DMS 273 treated with DMSO at 0.1 percent for 48 hours (cell line): ENCODE results near the gene S100B.
"Not testable (repeated sequence)": the region's sequence is repeated elsewhere in the genome, so short reads cannot be mapped to it uniquely, and the experiment has no call there.

Experiments
- DNase-seq: peaks from one replicate; lab custom pipeline; 2025; lab: John Stamatoyannopoulos, UW

S100B gene

GRCh38 chr21:46600978-46601377, 3.9 kb downstream of the S100B start:
- no peak for DNase-seq

GRCh38 chr21:46600305-46600704, 4.6 kb downstream of the S100B start:
- DNase-seq, result no peak

- DNase-seq, result no peak
Observed at GRCh38 chr21:46598581-46599572, 6.0 kb downstream of the S100B start.

- DNase-seq, result no peak
Observed at GRCh38 chr21:46597896-46598343, 7.0 kb downstream of the S100B start.

- DNase-seq, result no peak
Observed at GRCh38 chr21:46597031-46597430, 7.9 kb downstream of the S100B start.

DNA sequence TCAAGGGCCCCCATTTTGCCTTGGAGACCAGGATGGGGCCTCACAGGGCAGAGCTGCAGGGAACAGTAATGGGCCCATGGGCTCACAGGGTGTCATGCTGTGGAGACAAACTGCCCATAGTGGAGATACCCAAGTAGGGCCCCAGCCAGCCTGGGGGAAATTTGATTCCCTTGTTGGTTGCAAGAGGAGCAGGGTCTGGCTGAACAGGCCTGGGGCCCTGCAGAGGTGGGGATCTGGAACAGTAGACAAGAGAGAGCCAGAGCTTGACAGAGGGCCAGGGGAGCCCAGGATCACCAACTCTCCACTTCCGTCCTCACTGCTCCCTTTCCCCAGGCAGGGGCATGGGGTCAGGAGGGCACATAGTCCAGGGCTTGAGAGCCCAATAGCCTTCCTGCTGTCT, 8.7 kb downstream of the S100B start:
- DNase-seq, result no peak

- no peak for DNase-seq
Observed at GRCh38 chr21:46594276-46594675, 10.6 kb downstream of the S100B start.

DNA sequence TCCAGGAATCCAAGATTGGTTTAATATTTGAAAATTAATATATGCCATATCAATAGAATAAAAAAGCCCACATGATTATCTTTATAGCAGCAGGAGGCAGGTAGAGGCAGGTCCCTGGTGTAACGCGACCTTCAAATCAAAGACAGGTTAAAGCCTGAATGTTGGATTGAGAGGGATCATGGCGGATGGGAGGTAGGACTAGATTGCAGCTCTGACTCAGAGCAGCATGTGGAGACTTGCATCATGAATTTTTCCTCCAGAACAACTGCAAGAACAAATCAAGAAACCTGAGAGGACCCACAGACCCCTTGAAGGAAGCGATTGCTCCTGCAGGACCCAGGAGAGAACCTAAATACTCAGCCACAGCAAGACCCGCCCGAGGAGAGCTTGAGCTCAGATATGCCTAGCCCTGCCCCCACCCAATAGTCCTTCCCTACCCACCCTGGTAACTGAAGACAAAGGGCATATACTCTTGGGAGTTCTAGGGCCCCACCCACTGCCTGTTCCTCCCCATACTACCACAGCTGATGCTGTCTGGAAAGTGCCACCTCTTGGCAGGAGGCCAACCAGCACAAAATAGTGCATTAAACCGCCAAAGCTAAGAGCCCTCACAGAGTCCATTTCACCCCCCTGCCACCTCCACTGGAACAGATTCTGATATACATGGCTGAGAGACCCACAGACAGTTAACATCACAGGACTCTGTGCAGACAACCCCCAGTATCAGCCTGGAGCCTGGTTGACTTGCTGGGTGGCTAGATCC, 19.5 kb downstream of the S100B start:
- no peak for DNase-seq

GRCh38 chr21:46581780-46582307, 23.0 kb downstream of the S100B start:
- no peak for DNase-seq

DNA sequence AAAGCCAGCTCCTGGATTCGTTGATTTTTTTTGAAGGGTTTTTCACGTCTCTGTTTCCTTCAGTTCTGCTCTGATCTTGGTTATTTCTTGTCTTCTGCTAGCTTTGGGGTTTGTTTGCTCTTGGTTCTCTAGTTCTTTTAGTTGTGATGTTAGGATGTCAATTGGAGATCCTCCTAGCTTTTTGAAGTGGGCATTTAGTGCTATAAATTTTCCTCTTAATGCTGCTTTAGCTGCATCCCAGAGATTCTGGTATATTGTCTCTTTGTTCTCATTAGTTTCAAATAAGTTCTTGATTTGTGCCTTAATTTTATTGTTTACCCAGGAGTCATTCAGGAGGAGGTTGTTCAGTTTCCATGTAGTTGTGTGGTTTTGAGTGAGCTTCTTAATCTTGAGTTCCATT, 25.5 kb downstream of the S100B start:
- DNase-seq, result not testable (repeated sequence)

DNA sequence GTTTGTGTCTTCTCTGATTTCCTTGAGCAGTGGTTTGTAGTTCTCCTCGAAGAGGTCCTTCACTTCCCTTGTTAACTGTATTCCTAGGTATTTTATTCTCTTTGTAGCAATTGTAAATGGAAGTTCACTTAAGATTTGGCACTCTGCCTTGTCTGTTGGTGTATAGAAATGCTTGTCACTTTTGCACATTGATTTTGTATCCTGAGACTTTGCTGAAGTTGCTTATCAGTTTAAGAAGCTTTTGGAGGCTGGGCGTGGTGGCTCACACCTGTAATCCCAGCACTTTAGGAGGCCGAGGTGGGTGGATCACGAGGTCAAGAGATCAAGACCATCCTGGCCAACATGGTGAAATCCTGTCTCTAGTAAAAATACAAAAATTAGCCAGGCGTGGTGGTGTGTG, 27.1 kb downstream of the S100B start:
- not testable (repeated sequence) for DNase-seq

GRCh38 chr21:46572850-46573249, 32.0 kb downstream of the S100B start:
- no peak for DNase-seq

DNA sequence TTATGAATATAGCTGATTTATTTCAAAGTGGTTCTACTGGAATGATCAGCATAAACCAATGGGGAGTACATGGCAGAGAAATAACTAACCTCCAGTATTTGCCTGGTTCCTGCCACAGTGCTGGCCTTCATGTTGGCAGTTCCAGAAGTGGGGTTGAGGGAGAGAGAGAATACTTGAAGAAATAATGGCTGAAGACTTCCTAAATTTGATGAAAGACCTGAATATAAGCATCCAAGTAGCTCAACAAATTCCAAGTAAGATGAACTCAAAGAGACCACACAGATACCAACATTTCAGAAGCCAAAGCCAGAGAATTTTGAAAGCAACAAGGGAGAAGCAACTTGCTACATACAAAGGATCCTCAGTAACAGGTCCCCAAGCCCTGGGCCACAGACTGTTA, 34.3 kb downstream of the S100B start:
- no peak for DNase-seq

DNA sequence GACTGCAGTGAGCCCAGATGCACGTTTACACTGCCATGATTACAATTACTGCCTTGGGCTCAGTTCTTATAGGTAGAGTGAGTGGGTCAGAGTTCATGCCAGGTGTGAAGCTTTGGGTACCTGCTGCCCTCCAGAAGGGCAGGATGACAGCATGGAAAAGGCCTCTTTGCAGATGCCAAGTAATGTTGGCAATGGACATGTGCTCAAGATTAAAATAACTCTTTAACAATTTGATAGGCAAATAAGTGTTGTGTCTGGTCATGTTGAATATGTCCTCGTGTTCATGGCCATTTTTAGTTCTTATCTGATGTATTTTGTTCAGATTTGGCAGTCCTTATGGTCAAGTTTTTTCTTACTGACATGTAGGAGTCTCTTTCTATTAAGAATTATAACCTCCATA, 34.8 kb downstream of the S100B start:
- no peak for DNase-seq

- no peak for DNase-seq
Observed at GRCh38 chr21:46569081-46569480, 35.8 kb downstream of the S100B start.

DNA sequence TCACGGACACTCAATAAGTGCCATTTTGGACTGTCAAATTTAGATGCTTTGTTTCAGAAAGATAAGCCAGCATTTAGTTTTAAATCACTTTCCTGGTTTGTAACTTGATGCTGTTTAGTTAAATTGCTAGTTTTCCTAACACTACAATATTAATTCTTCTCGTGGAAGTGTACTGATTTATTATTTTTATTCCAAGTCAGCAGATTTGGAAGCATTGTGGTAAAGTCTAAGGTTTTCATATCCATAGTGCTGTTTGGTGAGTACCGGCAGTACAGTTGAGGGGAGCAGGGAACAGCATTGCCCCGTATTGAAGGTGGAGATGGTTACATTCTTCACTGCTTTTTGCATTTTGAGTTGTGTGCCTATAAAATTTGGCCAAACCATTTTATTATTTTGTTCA, 36.3 kb downstream of the S100B start:
- DNase-seq, result no peak

DNA sequence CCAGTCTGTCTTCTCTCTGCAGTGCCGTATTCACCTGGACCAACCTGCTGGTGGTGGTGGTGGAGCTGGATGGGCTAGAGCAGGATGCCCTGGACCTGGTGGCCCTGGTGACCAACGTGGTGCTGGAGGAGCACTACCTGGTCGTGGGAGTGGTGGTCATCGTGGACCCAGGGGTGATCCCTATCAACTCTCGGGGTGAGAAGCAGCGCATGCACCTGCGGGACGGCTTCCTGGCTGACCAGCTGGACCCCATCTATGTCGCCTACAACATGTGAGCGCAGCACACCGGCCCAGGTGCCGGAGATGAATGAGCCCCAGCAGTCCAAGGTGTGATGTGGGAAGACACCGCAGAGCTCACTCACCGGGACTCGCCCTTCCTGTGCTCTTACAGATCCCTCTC, 37.5 kb downstream of the S100B start:
- DNase-seq, result no peak

- no peak for DNase-seq
Observed at GRCh38 chr21:46564391-46564790, 40.5 kb downstream of the S100B start.

- DNase-seq, result no peak
Observed at GRCh38 chr21:46562964-46563607, 41.8 kb downstream of the S100B start.

DNA sequence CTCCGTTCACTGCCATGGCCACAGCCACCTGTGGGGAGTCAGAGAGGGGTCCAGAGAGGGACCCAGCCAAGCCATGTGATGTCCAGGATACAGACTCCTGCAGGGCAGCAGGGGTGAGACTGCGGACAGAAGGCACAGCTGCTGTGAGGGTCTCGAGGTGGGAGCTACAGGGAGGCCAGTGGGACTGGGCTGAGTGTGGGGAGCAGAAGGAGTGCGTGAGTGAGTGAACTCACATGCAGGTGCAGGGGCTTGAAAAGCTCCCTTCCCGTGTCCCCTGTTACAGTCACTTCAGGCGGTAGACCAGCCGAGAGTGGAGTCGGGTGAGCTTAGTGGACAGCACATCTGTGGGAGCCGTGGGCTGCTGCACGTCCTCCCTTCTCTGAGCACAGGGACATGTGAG, 42.4 kb downstream of the S100B start:
- no peak for DNase-seq

- no peak for DNase-seq
Observed at GRCh38 chr21:46561445-46562090, 43.3 kb downstream of the S100B start.
